SK-N-SH (cell line): Measurements from ENCODE around the gene PCSK2.

ENCODE experiments used
- MXI1 ChIP-seq: IDR thresholded peaks from 2 replicates; pipeline ENCODE4 v1.6.1; 2012; ENCODE audit warnings: mild to moderate bottlenecking, low read depth, low read length, improper control_type of control experiment
- SIN3A ChIP-seq: IDR thresholded peaks from 2 replicates; pipeline ENCODE4 v1.6.1; 2012; ENCODE audit warnings: low read depth, mild to moderate bottlenecking, low read length, moderate library complexity, borderline replicate concordance
- TF ChIP-seq, protein P1 (sequence below): IDR thresholded peaks from 2 replicates; pipeline ENCODE4 v1.4.0; 2012; ENCODE audit warnings: low read depth
- TF ChIP-seq, protein P2 (sequence below): IDR thresholded peaks from 2 replicates; pipeline ENCODE4 v1.4.0; 2012; ENCODE audit warnings: low read depth, borderline replicate concordance
- TF ChIP-seq, protein P3 (sequence below): IDR thresholded peaks from 2 replicates; pipeline ENCODE4 v1.6.1; 2012; ENCODE audit warnings: mild to moderate bottlenecking, low read depth, low read length, moderate library complexity
- TF ChIP-seq, protein P4 (sequence below): IDR thresholded peaks from 2 replicates; pipeline ENCODE4; 2012
- TF ChIP-seq, protein P5 (sequence below): fragments of 200-600 bp; sonication (generic); IDR thresholded peaks from 2 replicates; pipeline ENCODE4 v1.6.1; 2017; ENCODE audit warnings: antibody characterized with exemption, mild to moderate bottlenecking, moderate library complexity

DNA sequence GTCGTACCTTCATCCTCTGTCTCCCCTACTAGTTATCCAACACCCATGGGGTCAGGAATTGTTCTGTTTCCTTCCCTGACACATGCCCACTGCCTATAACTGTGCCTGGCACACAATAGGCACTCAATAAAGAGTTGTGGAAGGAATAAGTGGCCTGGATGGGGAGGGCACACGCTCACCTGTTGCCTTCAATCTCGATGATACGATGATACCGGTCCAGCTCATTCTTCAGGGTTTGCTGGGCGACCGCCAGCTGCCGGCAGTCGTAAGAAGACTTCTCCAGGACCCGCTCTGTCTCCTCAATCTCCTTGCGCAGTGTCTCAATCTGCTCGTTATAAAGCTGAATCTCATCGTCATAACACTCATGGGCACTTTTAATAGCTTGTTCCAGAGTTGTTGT is 271.8 kb downstream of the PCSK2 start:
- TF ChIP-seq, protein P1, sequence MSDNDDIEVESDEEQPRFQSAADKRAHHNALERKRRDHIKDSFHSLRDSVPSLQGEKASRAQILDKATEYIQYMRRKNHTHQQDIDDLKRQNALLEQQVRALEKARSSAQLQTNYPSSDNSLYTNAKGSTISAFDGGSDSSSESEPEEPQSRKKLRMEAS: no peak
- TF ChIP-seq SIN3A: no peak
- TF ChIP-seq, protein P2, sequence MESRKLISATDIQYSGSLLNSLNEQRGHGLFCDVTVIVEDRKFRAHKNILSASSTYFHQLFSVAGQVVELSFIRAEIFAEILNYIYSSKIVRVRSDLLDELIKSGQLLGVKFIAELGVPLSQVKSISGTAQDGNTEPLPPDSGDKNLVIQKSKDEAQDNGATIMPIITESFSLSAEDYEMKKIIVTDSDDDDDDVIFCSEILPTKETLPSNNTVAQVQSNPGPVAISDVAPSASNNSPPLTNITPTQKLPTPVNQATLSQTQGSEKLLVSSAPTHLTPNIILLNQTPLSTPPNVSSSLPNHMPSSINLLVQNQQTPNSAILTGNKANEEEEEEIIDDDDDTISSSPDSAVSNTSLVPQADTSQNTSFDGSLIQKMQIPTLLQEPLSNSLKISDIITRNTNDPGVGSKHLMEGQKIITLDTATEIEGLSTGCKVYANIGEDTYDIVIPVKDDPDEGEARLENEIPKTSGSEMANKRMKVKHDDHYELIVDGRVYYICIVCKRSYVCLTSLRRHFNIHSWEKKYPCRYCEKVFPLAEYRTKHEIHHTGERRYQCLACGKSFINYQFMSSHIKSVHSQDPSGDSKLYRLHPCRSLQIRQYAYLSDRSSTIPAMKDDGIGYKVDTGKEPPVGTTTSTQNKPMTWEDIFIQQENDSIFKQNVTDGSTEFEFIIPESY: no peak
- TF ChIP-seq, protein P3, sequence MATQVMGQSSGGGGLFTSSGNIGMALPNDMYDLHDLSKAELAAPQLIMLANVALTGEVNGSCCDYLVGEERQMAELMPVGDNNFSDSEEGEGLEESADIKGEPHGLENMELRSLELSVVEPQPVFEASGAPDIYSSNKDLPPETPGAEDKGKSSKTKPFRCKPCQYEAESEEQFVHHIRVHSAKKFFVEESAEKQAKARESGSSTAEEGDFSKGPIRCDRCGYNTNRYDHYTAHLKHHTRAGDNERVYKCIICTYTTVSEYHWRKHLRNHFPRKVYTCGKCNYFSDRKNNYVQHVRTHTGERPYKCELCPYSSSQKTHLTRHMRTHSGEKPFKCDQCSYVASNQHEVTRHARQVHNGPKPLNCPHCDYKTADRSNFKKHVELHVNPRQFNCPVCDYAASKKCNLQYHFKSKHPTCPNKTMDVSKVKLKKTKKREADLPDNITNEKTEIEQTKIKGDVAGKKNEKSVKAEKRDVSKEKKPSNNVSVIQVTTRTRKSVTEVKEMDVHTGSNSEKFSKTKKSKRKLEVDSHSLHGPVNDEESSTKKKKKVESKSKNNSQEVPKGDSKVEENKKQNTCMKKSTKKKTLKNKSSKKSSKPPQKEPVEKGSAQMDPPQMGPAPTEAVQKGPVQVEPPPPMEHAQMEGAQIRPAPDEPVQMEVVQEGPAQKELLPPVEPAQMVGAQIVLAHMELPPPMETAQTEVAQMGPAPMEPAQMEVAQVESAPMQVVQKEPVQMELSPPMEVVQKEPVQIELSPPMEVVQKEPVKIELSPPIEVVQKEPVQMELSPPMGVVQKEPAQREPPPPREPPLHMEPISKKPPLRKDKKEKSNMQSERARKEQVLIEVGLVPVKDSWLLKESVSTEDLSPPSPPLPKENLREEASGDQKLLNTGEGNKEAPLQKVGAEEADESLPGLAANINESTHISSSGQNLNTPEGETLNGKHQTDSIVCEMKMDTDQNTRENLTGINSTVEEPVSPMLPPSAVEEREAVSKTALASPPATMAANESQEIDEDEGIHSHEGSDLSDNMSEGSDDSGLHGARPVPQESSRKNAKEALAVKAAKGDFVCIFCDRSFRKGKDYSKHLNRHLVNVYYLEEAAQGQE: no peak
- TF ChIP-seq MXI1: no peak
- TF ChIP-seq, protein P4, sequence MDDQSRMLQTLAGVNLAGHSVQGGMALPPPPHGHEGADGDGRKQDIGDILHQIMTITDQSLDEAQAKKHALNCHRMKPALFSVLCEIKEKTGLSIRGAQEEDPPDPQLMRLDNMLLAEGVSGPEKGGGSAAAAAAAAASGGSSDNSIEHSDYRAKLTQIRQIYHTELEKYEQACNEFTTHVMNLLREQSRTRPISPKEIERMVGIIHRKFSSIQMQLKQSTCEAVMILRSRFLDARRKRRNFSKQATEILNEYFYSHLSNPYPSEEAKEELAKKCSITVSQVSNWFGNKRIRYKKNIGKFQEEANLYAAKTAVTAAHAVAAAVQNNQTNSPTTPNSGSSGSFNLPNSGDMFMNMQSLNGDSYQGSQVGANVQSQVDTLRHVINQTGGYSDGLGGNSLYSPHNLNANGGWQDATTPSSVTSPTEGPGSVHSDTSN: no peak
- TF ChIP-seq, protein P5, sequence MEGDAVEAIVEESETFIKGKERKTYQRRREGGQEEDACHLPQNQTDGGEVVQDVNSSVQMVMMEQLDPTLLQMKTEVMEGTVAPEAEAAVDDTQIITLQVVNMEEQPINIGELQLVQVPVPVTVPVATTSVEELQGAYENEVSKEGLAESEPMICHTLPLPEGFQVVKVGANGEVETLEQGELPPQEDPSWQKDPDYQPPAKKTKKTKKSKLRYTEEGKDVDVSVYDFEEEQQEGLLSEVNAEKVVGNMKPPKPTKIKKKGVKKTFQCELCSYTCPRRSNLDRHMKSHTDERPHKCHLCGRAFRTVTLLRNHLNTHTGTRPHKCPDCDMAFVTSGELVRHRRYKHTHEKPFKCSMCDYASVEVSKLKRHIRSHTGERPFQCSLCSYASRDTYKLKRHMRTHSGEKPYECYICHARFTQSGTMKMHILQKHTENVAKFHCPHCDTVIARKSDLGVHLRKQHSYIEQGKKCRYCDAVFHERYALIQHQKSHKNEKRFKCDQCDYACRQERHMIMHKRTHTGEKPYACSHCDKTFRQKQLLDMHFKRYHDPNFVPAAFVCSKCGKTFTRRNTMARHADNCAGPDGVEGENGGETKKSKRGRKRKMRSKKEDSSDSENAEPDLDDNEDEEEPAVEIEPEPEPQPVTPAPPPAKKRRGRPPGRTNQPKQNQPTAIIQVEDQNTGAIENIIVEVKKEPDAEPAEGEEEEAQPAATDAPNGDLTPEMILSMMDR: no peak
